ENCODE measurements around the gene SSUH2. TPM values are rescaled to one million over a fixed set of nuclear protein-coding genes. Genes with fewer than 3 reads are reported as not detected.

SSUH2 gene
- total and polyA plus RNA-seq, 2 of the 13 experiments (the other 11 are each of a cell fraction or from before 2014, with no cell fraction given): 38.1 to 136 TPM

DNA sequence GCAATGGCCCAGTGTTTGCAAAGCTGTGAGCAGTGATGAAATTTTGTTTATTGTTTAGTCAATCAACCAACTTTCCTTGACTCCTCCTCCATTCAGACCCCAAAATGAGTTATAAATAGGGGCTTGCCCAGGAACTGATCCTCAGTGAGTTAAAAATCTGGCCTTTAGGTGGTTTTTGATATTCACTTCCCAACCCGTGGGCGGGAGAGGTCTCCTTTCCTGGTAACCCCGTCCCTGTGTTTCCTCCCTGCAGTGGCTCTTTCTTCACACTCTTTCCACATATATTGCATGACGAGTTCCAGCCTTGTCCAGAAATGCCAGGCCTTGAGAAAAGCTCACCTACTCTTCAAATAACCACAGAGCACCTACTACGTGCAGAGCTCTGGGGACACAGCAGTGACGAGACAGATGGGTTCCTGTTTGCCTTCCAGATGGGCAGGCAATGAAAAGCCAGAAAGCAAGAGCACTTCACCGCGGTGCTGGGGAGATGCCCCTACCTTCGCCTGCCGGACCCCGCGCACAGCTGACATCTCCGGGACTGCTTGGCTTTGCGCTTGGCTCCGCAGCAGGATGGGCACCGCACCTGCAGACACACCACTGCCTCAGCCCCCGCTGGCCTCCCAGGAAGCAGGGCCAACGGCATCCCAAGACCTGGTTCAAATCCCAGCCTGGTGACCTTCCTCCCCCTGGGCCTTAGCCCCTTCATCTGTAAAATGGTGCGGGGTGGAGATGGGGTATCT, 17.2 kb downstream of the SSUH2 start:
- peaks cover 24% of the 10 kb centered on the region for H3K4me1 ChIP-seq (ENCODE audit: insufficient read depth, low read length)
- DNase-seq (ENCODE audit: low spot score) (no peak), FAIRE-seq (no peak), ATAC-seq (no peak)
- BruUV-seq (replicated peaks): no TSS peak
- peaks cover 25 to 93% of the 10 kb centered on the region in 2 experiments for H3K36me3 ChIP-seq (replicated peaks in 1 of 2; ENCODE audit: control insufficient read depth in 1 of 2, insufficient read depth in 2 of 2, low read length in 2 of 2)
- no peaks in the 10 kb centered on the region for H3K27me3 ChIP-seq (ENCODE audit: control insufficient read depth in 1 of 2, insufficient read depth in 2 of 2, low read length in 2 of 2)
- in situ Hi-C loops (cut with HindIII; ENCODE audit: extremely low pct_ligation_motif_present, low pct_unique_long_range_greater_than_20kb) (no loop called here), intact Hi-C loops (cut with micrococcal nuclease; ENCODE audit: unreplicated experiment) (no loop called here)
- H3K79me2 ChIP-seq (ENCODE audit: insufficient read depth, low read length): no peaks in the 10 kb centered on the region
- peak; percentile 47 for TF ChIP-seq AGO2 (optimal IDR thresholded peaks at IDR 0.05; ENCODE audit: low read depth, low read length)
- TF ChIP-seq ZFP36L2 (CRISPR knock-in tag; IDR thresholded peaks at IDR 0.05): no peak
- no peak overlapping the region for H3K4me3 ChIP-seq (replicated peaks in 1 of 3; ENCODE audit: insufficient read depth in 1 of 3, low read depth in 2 of 3, low read length in 3 of 3)
- ChIA-PET POLR2A (no interaction called here), CTCF (ENCODE audit: low intra/inter-chr PET ratio, low total read pairs) (no interaction called here)
- 94% methylated on average over 17 of the region's 19 CpGs for WGBS (ENCODE audit: low lambda C conversion rate)
- H3K9ac ChIP-seq (ENCODE audit: insufficient read depth, low read depth, low read length): no peak overlapping the region
- no peak overlapping the region for H2AFZ ChIP-seq (ENCODE audit: low read length)
- no peaks in the 10 kb centered on the region for H3K9me3 ChIP-seq (ENCODE audit: low read length)
- H3K27ac ChIP-seq (ENCODE audit: extremely low read length, insufficient read depth, low read length): no peak overlapping the region
- H4K20me1 ChIP-seq (ENCODE audit: insufficient read depth, low read length): no peaks in the 10 kb centered on the region
- no peak overlapping the region for H3K4me2 ChIP-seq (ENCODE audit: low read depth, low read length)

DNA sequence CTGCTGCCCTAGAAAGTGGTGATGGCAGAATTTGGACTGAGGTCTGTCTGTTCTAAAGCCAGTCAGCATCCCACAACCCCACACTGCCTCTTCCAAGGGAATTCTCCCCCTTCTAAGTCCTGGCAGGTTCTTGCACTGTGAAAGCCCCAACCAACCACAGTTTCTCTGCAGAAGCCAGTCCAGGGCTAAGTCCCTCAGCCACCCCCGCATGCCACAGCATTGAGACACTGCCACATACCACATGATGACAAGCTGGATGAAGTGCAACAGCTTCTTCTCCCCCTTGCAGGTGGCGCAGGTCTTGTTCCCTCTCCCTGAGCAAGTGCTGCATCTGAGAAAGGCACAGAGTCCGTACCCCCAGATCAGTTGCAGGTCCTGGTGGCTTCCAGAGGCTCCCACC, 18.6 kb downstream of the SSUH2 start:
- no peak overlapping the region for H2AFZ ChIP-seq (ENCODE audit: low read length)
- H3K9me3 ChIP-seq (ENCODE audit: low read length): no peaks in the 10 kb centered on the region
- H3K36me3 ChIP-seq (replicated peaks in 1 of 2; ENCODE audit: control insufficient read depth in 1 of 2, insufficient read depth in 2 of 2, low read length in 2 of 2): peaks cover 23 to 93% of the 10 kb centered on the region in 2 experiments
- in situ Hi-C loops (cut with HindIII; ENCODE audit: extremely low pct_ligation_motif_present, low pct_unique_long_range_greater_than_20kb): no loop called here
- ATAC-seq (no peak), FAIRE-seq (no peak), DNase-seq (ENCODE audit: low spot score) (no peak)
- intact Hi-C loops (cut with micrococcal nuclease; ENCODE audit: unreplicated experiment): no loop called here
- no peaks in the 10 kb centered on the region for H3K27me3 ChIP-seq (ENCODE audit: control insufficient read depth in 1 of 2, insufficient read depth in 2 of 2, low read length in 2 of 2)
- no peaks in the 10 kb centered on the region for H3K79me2 ChIP-seq (ENCODE audit: insufficient read depth, low read length)
- H4K20me1 ChIP-seq (ENCODE audit: insufficient read depth, low read length): no peaks in the 10 kb centered on the region
- no peak overlapping the region for H3K4me2 ChIP-seq (ENCODE audit: low read depth, low read length)
- H3K4me3 ChIP-seq (replicated peaks in 1 of 3; ENCODE audit: insufficient read depth in 1 of 3, low read depth in 2 of 3, low read length in 3 of 3): no peak overlapping the region
- H3K27ac ChIP-seq (ENCODE audit: extremely low read length, insufficient read depth, low read length): no peak overlapping the region
- WGBS (ENCODE audit: low lambda C conversion rate): 100% methylated on average over 2 of the region's 3 CpGs
- ChIA-PET POLR2A (interaction anchor here (0.7 kb wide), 1 partner anchor 26 kb away, joined by 4 read pairs; no protein-coding TSS in a partner anchor), CTCF (ENCODE audit: low intra/inter-chr PET ratio, low total read pairs) (no interaction called here)
- BruUV-seq (replicated peaks): no TSS peak
- H3K9ac ChIP-seq (ENCODE audit: insufficient read depth, low read depth, low read length): no peak overlapping the region
- peaks cover 10% of the 10 kb centered on the region for H3K4me1 ChIP-seq (ENCODE audit: insufficient read depth, low read length)
- TF ChIP-seq ZBTB3 (CRISPR knock-in tag; IDR thresholded peaks at IDR 0.05; ENCODE audit: borderline replicate concordance, low read depth): no peak
- no peak for TF ChIP-seq FIP1L1 (IDR thresholded peaks at IDR 0.05; ENCODE audit: borderline replicate concordance, insufficient read depth, low read depth, low read length)
- TF ChIP-seq THYN1 (CRISPR knock-in tag; IDR thresholded peaks at IDR 0.05; ENCODE audit: borderline replicate concordance, low read depth): no peak
- no peak for TF ChIP-seq NFE2 (CRISPR knock-in tag; IDR thresholded peaks at IDR 0.05)
- TF ChIP-seq, protein P1, sequence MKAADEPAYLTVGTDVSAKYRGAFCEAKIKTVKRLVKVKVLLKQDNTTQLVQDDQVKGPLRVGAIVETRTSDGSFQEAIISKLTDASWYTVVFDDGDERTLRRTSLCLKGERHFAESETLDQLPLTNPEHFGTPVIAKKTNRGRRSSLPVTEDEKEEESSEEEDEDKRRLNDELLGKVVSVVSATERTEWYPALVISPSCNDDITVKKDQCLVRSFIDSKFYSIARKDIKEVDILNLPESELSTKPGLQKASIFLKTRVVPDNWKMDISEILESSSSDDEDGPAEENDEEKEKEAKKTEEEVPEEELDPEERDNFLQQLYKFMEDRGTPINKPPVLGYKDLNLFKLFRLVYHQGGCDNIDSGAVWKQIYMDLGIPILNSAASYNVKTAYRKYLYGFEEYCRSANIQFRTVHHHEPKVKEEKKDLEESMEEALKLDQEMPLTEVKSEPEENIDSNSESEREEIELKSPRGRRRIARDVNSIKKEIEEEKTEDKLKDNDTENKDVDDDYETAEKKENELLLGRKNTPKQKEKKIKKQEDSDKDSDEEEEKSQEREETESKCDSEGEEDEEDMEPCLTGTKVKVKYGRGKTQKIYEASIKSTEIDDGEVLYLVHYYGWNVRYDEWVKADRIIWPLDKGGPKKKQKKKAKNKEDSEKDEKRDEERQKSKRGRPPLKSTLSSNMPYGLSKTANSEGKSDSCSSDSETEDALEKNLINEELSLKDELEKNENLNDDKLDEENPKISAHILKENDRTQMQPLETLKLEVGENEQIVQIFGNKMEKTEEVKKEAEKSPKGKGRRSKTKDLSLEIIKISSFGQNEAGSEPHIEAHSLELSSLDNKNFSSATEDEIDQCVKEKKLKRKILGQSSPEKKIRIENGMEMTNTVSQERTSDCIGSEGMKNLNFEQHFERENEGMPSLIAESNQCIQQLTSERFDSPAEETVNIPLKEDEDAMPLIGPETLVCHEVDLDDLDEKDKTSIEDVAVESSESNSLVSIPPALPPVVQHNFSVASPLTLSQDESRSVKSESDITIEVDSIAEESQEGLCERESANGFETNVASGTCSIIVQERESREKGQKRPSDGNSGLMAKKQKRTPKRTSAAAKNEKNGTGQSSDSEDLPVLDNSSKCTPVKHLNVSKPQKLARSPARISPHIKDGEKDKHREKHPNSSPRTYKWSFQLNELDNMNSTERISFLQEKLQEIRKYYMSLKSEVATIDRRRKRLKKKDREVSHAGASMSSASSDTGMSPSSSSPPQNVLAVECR (CRISPR knock-in tag; IDR thresholded peaks at IDR 0.05; ENCODE audit: borderline replicate concordance): no peak
- TF ChIP-seq, protein P2, sequence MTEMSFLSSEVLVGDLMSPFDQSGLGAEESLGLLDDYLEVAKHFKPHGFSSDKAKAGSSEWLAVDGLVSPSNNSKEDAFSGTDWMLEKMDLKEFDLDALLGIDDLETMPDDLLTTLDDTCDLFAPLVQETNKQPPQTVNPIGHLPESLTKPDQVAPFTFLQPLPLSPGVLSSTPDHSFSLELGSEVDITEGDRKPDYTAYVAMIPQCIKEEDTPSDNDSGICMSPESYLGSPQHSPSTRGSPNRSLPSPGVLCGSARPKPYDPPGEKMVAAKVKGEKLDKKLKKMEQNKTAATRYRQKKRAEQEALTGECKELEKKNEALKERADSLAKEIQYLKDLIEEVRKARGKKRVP (CRISPR knock-in tag; IDR thresholded peaks at IDR 0.05): no peak
- TF ChIP-seq ZNF34 (CRISPR knock-in tag; IDR thresholded peaks at IDR 0.05; ENCODE audit: borderline replicate concordance): no peak
- TF ChIP-seq HDAC2 (CRISPR knock-in tag; IDR thresholded peaks at IDR 0.05): no peak
- TF ChIP-seq, protein P3, sequence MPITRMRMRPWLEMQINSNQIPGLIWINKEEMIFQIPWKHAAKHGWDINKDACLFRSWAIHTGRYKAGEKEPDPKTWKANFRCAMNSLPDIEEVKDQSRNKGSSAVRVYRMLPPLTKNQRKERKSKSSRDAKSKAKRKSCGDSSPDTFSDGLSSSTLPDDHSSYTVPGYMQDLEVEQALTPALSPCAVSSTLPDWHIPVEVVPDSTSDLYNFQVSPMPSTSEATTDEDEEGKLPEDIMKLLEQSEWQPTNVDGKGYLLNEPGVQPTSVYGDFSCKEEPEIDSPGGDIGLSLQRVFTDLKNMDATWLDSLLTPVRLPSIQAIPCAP (CRISPR knock-in tag; IDR thresholded peaks at IDR 0.05; ENCODE audit: low read depth): no peak

Data from HepG2 (cell line).